ENCODE measurements around the gene RREB1.

- TF ChIP-seq, protein P1, sequence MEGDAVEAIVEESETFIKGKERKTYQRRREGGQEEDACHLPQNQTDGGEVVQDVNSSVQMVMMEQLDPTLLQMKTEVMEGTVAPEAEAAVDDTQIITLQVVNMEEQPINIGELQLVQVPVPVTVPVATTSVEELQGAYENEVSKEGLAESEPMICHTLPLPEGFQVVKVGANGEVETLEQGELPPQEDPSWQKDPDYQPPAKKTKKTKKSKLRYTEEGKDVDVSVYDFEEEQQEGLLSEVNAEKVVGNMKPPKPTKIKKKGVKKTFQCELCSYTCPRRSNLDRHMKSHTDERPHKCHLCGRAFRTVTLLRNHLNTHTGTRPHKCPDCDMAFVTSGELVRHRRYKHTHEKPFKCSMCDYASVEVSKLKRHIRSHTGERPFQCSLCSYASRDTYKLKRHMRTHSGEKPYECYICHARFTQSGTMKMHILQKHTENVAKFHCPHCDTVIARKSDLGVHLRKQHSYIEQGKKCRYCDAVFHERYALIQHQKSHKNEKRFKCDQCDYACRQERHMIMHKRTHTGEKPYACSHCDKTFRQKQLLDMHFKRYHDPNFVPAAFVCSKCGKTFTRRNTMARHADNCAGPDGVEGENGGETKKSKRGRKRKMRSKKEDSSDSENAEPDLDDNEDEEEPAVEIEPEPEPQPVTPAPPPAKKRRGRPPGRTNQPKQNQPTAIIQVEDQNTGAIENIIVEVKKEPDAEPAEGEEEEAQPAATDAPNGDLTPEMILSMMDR (IDR thresholded peaks at IDR 0.05), result no peak
- no peak for TF ChIP-seq POLR2A (IDR thresholded peaks at IDR 0.05)
Measured at GRCh38 chr6:7165002-7165889, 57.5 kb downstream of the RREB1 start.

All from lower leg skin (tissue), 3 donors.